HepG2 (cell line): ENCODE data around the gene TDRD3. TPM values are rescaled to one million over a fixed set of nuclear protein-coding genes. Genes with fewer than 3 reads are reported as not detected.

Experiments
- ATAC-seq: fragments of 200-7000 bp; cut with Tn5 transposase; 3 replicates; pipeline ENCODE4 v1.9.1; 2020; ENCODE audit warnings: mild to moderate bottlenecking, moderate library complexity
- BruUV-seq: library from RNA; stranded (reverse); fragments of 400-500 nt; replicated peaks from 2 replicates; lab custom pipeline; 2021; lab: Mats Ljungman, UMichigan
- CTCF ChIA-PET: fragments of 300-600 bp; formaldehyde crosslinking; extraction: SDS; loops from one replicate; lab custom pipeline; 2021; ENCODE audit warnings: low total read pairs, inconsistent platforms, low intra/inter-chr PET ratio; lab: Yijun Ruan, JAX
- POLR2A ChIA-PET: fragments of 350-600 bp; sonication (Branson Sonifier 250); formaldehyde crosslinking; loops from one replicate; lab custom pipeline; 2020; ENCODE audit warnings: antibody characterized with exemption, inconsistent platforms; lab: Yijun Ruan, JAX
- DNase-seq: peaks from one replicate; pipeline ENCODE4 v3.0.0-alpha.2; 2015; ENCODE audit warnings: low spot score
- FAIRE-seq: peaks from 3 replicates; lab custom pipeline; 2011; peaks lifted over from hg19 to GRCh38; lab: Jason Lieb, UNC
- H2AFZ ChIP-seq: one replicate; pipeline ENCODE4 v1.6.1; 2011; ENCODE audit warnings: low read length, inconsistent platforms
- H3K27ac ChIP-seq: fragments of 300-600 bp; 3 replicates; pipeline ENCODE4 v1.8.0; 2011; ENCODE audit warnings: mixed run types, mild to moderate bottlenecking, mixed read lengths, low read length, inconsistent platforms; ENCODE audit not compliant: insufficient read depth; ENCODE audit errors: extremely low read length
- H3K27me3 ChIP-seq, 2 experiments: fragments of 200-600 bp in 1 of 2; 2 replicates in 1 of 2; 3 replicates in 1 of 2; pipeline versions ENCODE4 v1.6.0 to v1.8.0; 2011; ENCODE audit warnings: low read length in 2 of 2, mild to moderate bottlenecking in 2 of 2, moderate library complexity in 2 of 2, inconsistent platforms in 1 of 2; ENCODE audit not compliant: insufficient read depth in 2 of 2, control insufficient read depth in 1 of 2
- H3K36me3 ChIP-seq, 2 experiments: fragments of 200-600 bp in 1 of 2; replicated peaks in 1 of 2; 2 replicates in 1 of 2; 3 replicates in 1 of 2; pipeline versions ENCODE4 v1.5.1 to v1.8.0; 2011; ENCODE audit warnings: low read length in 2 of 2, inconsistent platforms in 1 of 2; ENCODE audit not compliant: insufficient read depth in 2 of 2, control insufficient read depth in 1 of 2
- H3K4me1 ChIP-seq: 2 replicates; pipeline ENCODE4 v1.5.1; 2012; ENCODE audit warnings: low read length, inconsistent platforms; ENCODE audit not compliant: insufficient read depth
- H3K4me2 ChIP-seq: 2 replicates; pipeline ENCODE4 v1.6.0; 2011; ENCODE audit warnings: low read depth, low read length, inconsistent platforms
- H3K4me3 ChIP-seq, 3 experiments: fragments of 200-600 bp in 1 of 3; sonication (generic), shearing (Covaris generic) in 1 of 3; replicated peaks in 1 of 3; 2 replicates each; pipeline ENCODE4 v1.5.1; 2011 to 2016; ENCODE audit warnings: low read length in 3 of 3, inconsistent platforms in 2 of 3, low read depth in 2 of 3, mild to moderate bottlenecking in 2 of 3, control low read depth in 1 of 3, mixed read lengths in 1 of 3; ENCODE audit not compliant: insufficient read depth in 1 of 3
- H3K79me2 ChIP-seq: one replicate; pipeline ENCODE4 v1.6.1; 2011; ENCODE audit warnings: low read length, inconsistent platforms; ENCODE audit not compliant: insufficient read depth
- H3K9ac ChIP-seq: 2 replicates; pipeline ENCODE4 v1.6.0; 2011; ENCODE audit warnings: mild to moderate bottlenecking, low read depth, low read length, inconsistent platforms; ENCODE audit not compliant: insufficient read depth
- H3K9me3 ChIP-seq: 2 replicates; pipeline ENCODE4 v1.5.1; 2012; ENCODE audit warnings: mild to moderate bottlenecking, low read length
- H4K20me1 ChIP-seq: 2 replicates; pipeline ENCODE4 v1.6.0; 2011; ENCODE audit warnings: inconsistent platforms, mild to moderate bottlenecking, low read length, moderate library complexity; ENCODE audit not compliant: insufficient read depth
- CHD4 ChIP-seq: fragments of 200-600 bp; sonication (generic); IDR thresholded peaks from 2 replicates; pipeline ENCODE4 v1.7.0; 2017; ENCODE audit warnings: mild to moderate bottlenecking, low read length, borderline replicate concordance
- HDAC2 ChIP-seq: sonication (generic); formaldehyde crosslinking; IDR thresholded peaks from 2 replicates; pipeline ENCODE4 v1.4.0; 2020; ENCODE audit warnings: missing genetic modification reagents
- HIVEP1 ChIP-seq: sonication (generic); formaldehyde crosslinking; IDR thresholded peaks from 2 replicates; pipeline ENCODE4 v1.4.0; 2020; ENCODE audit warnings: mild to moderate bottlenecking, missing genetic modification reagents
- JUNB ChIP-seq: sonication (generic); formaldehyde crosslinking; IDR thresholded peaks from 2 replicates; pipeline ENCODE4 v1.8.0; 2022; ENCODE audit warnings: missing genetic modification reagents, mild to moderate bottlenecking, borderline replicate concordance
- KLF13 ChIP-seq: sonication (generic); formaldehyde crosslinking; IDR thresholded peaks from 2 replicates; pipeline ENCODE4 v1.4.0; 2020; ENCODE audit warnings: mild to moderate bottlenecking, missing genetic modification reagents
- MATR3 ChIP-seq: sonication (generic); formaldehyde crosslinking; IDR thresholded peaks from 2 replicates; pipeline ENCODE4 v1.4.0; 2020; ENCODE audit warnings: missing genetic modification reagents
- MTF2 ChIP-seq: sonication (generic); formaldehyde crosslinking; IDR thresholded peaks from 2 replicates; pipeline ENCODE4 v1.5.0; 2020; ENCODE audit warnings: missing genetic modification reagents, borderline replicate concordance
- MXI1 ChIP-seq: IDR thresholded peaks from 3 replicates; pipeline ENCODE4 v1.6.1; 2012; ENCODE audit warnings: low read depth, low read length, inconsistent platforms, borderline replicate concordance
- NCOA5 ChIP-seq: sonication (generic); formaldehyde crosslinking; IDR thresholded peaks from 2 replicates; pipeline ENCODE4 v1.4.0; 2020; ENCODE audit warnings: missing genetic modification reagents
- SNRNP70 ChIP-seq: fragments of 200-400 bp; formaldehyde crosslinking; IDR thresholded peaks from 2 replicates; pipeline ENCODE4 v1.6.1; 2017; ENCODE audit warnings: mild to moderate bottlenecking, low read depth, low read length, moderate library complexity
- STAT6 ChIP-seq: sonication (generic); formaldehyde crosslinking; IDR thresholded peaks from 2 replicates; pipeline ENCODE4 v1.4.0; 2020; ENCODE audit warnings: missing genetic modification reagents, mild to moderate bottlenecking, borderline replicate concordance
- SUZ12 ChIP-seq: fragments of 150-350 bp; IDR thresholded peaks from 2 replicates; pipeline ENCODE4 v1.6.1; 2014; ENCODE audit warnings: low read depth, low read length
- ZFP36 ChIP-seq: fragments of 150-350 bp; IDR thresholded peaks from 2 replicates; pipeline ENCODE4 v1.6.1; 2018; ENCODE audit warnings: borderline replicate concordance, low read length, low read depth; ENCODE audit not compliant: partially characterized antibody
- ZNF556 ChIP-seq: sonication (generic); formaldehyde crosslinking; IDR thresholded peaks from 2 replicates; pipeline ENCODE4 v1.4.0; 2020; ENCODE audit warnings: mild to moderate bottlenecking, missing genetic modification reagents, borderline replicate concordance
- ZNF607 ChIP-seq: sonication (generic); formaldehyde crosslinking; IDR thresholded peaks from 2 replicates; pipeline ENCODE4 v1.5.1; 2020; ENCODE audit warnings: missing genetic modification reagents, mild to moderate bottlenecking, borderline replicate concordance
- ZNF83 ChIP-seq: sonication (generic); formaldehyde crosslinking; IDR thresholded peaks from 2 replicates; pipeline ENCODE4 v1.4.0; 2020; ENCODE audit warnings: missing genetic modification reagents, mild to moderate bottlenecking, borderline replicate concordance
- WGBS: methylation state at CpG from one replicate; pipeline ENCODE4 v1.1.6; 2017; ENCODE audit warnings: low lambda C conversion rate; 5-methylcytosine and 5-hydroxymethylcytosine counted together
- in situ Hi-C: cut with HindIII; loops from 2 replicates; pipeline ENCODE4 v1.10.0; 2017; ENCODE audit warnings: low pct_unique_long_range_greater_than_20kb; ENCODE audit not compliant: extremely low pct_ligation_motif_present
- intact Hi-C: fragments of 100-400 bp; cut with micrococcal nuclease; formaldehyde crosslinking; loops from one replicate; pipeline ENCODE4 v1.10.0; 2022; ENCODE audit not compliant: unreplicated experiment
- polyA plus RNA-seq, 8 experiments: library from polyadenylated mRNA; depleted of rRNA in 3 of 8; stranded (reverse) in 7 of 8; unstranded in 1 of 8; fragments of >200 nt; fragmentation: Illumina TruSeq in 4 of 8; extraction: Trizol in 4 of 8; gene quantifications; 2 replicates each; pipeline versions ENCODE4 v1.2.1 to v1.2.3, GENCODE V29; 2011 to 2016; ENCODE audit warnings: low read depth in 4 of 8, missing spikeins in 1 of 8, mixed read lengths in 1 of 8; ENCODE audit not compliant: insufficient read depth in 1 of 8
- total RNA-seq, 5 experiments: library from RNA; depleted of rRNA; stranded (reverse); fragments of >200 nt; fragmentation: Illumina TruSeq; extraction: Trizol; gene quantifications; 2 replicates each; pipeline ENCODE4 v1.2.3, GENCODE V29; 2016; ENCODE audit warnings: low read depth in 1 of 5

TDRD3 gene
- total and polyA plus RNA-seq, 2 of the 13 experiments (the other 11 are each of a cell fraction or from before 2014, with no cell fraction given): 4.7 to 11.8 TPM

GRCh38 chr13:60417734-60418133 is 20.7 kb downstream of the TDRD3 start:
- no peak for DNase-seq
- Histone ChIP-seq H4K20me1 (no peaks in the 10 kb centered on the region), H3K79me2 (no peaks in the 10 kb centered on the region), H3K9me3 (no peaks in the 10 kb centered on the region), H2AFZ (no peak overlapping the region), H3K4me3 (no peak overlapping the region), H3K9ac (no peak overlapping the region), H3K4me2 (no peak overlapping the region), H3K4me1 (no peaks in the 10 kb centered on the region), H3K27ac (no peak overlapping the region), H3K27me3 (no peaks in the 10 kb centered on the region), H3K36me3 (no peaks in the 10 kb centered on the region)
- FAIRE-seq: no peak
- in situ Hi-C loops (no loop called here), intact Hi-C loops (no loop called here)
- ChIA-PET CTCF (no interaction called here), POLR2A (no interaction called here)
- no peak for ATAC-seq
- no TSS peak for BruUV-seq
- 88% methylated on average over 2 of the region's 2 CpGs for WGBS
- TF ChIP-seq ZNF556 (no peak), ZNF83 (CRISPR knock-in tag) (no peak), JUNB (CRISPR knock-in tag) (no peak), SNRNP70 (no peak), KLF13 (CRISPR knock-in tag) (no peak), SUZ12 (no peak), HDAC2 (CRISPR knock-in tag) (no peak), CHD4 (no peak), MATR3 (CRISPR knock-in tag) (no peak), ZNF607 (CRISPR knock-in tag) (no peak), MTF2 (CRISPR knock-in tag) (no peak), NCOA5 (CRISPR knock-in tag) (no peak), ZFP36 (no peak), HIVEP1 (CRISPR knock-in tag) (no peak), STAT6 (CRISPR knock-in tag) (no peak), MXI1 (no peak)
